Neural cell (in vitro differentiated cells): ENCODE data around the gene UBL3. TPM values are rescaled to one million over a fixed set of nuclear protein-coding genes. Genes with fewer than 3 reads are reported as not detected.

Source experiments
- H2AFZ ChIP-seq: fragments of 200-600, 300-800 bp; sonication (generic), shearing (Covaris generic); 2 replicates; pipeline ENCODE4 v1.6.0; 2014; ENCODE audit warnings: low read depth, mild to moderate bottlenecking, antibody characterized with exemption, low read length, moderate library complexity
- H3F3A ChIP-seq: fragments of 200-600 bp; shearing (Covaris generic); 2 replicates; pipeline ENCODE4 v1.6.1; 2016; ENCODE audit warnings: mild to moderate bottlenecking, moderate library complexity, mixed read lengths, antibody characterized with exemption, low read length; ENCODE audit not compliant: insufficient read depth, poor library complexity, severe bottlenecking
- H3K27ac ChIP-seq: fragments of 200-600, 300-800 bp; sonication (generic), shearing (Covaris generic); 2 replicates; pipeline ENCODE4 v1.5.1; 2014; ENCODE audit warnings: mild to moderate bottlenecking, low read length, moderate library complexity
- H3K27me3 ChIP-seq: fragments of 300-800, 200-600 bp; sonication (generic), shearing (Covaris generic); 2 replicates; pipeline ENCODE4 v1.6.0; 2014; ENCODE audit warnings: mild to moderate bottlenecking, low read depth, low read length, moderate library complexity; ENCODE audit not compliant: insufficient read depth
- H3K36me3 ChIP-seq: fragments of 300-800, 200-600 bp; sonication (generic), shearing (Covaris generic); 2 replicates; pipeline ENCODE4 v1.5.1; 2014; ENCODE audit warnings: mild to moderate bottlenecking, antibody characterized with exemption, low read length, moderate library complexity; ENCODE audit not compliant: insufficient read depth
- H3K4me2 ChIP-seq: fragments of 300-800, 200-600 bp; sonication (generic), shearing (Covaris generic); 2 replicates; pipeline ENCODE4 v1.6.0; 2014; ENCODE audit warnings: mild to moderate bottlenecking, low read length
- H3K4me3 ChIP-seq: fragments of 300-800, 200-600 bp; sonication (generic), shearing (Covaris generic); 2 replicates; pipeline ENCODE4 v1.5.1; 2014; ENCODE audit warnings: mild to moderate bottlenecking, low read length, moderate library complexity
- H3K79me2 ChIP-seq: fragments of 200-600 bp; shearing (Covaris generic); replicated peaks from 2 replicates; pipeline ENCODE4 v1.6.0; 2014; ENCODE audit warnings: mild to moderate bottlenecking, low read length, moderate library complexity; ENCODE audit not compliant: insufficient read depth
- H3K9ac ChIP-seq: fragments of 300-800, 200-600 bp; sonication (generic), shearing (Covaris generic); 2 replicates; pipeline ENCODE4 v1.6.1; 2016; ENCODE audit warnings: mild to moderate bottlenecking, low read length, mixed read lengths
- H3K9me2 ChIP-seq: fragments of 200-600 bp; shearing (Covaris generic); 2 replicates; pipeline ENCODE4 v1.6.1; 2016; ENCODE audit warnings: mild to moderate bottlenecking, low read length, mixed read lengths; ENCODE audit not compliant: insufficient read depth
- H3K9me3 ChIP-seq: fragments of 200-600, 300-800 bp; sonication (generic), shearing (Covaris generic); 2 replicates; pipeline ENCODE4 v1.6.1; 2016; ENCODE audit warnings: mild to moderate bottlenecking, mixed run types, low read length, moderate library complexity, mixed read lengths
- H4K20me1 ChIP-seq: fragments of 200-600 bp; shearing (Covaris generic); 2 replicates; pipeline ENCODE4 v1.6.1; 2016; ENCODE audit warnings: mild to moderate bottlenecking, mixed run types; ENCODE audit not compliant: insufficient read depth
- EP300 ChIP-seq: fragments of 450-650 bp; conservative IDR thresholded peaks from 2 replicates; pipeline ENCODE4 v1.6.1; 2014; ENCODE audit warnings: antibody characterized with exemption, mild to moderate bottlenecking, moderate library complexity; ENCODE audit not compliant: poor library complexity, severe bottlenecking
- EZH2 ChIP-seq: fragments of 200-600, 300-800 bp; shearing (Covaris generic), sonication (generic); IDR thresholded peaks from 2 replicates; pipeline ENCODE4 v1.6.1; 2014; ENCODE audit warnings: antibody characterized with exemption, low read length, borderline replicate concordance, mild to moderate bottlenecking; ENCODE audit not compliant: insufficient read depth, poor library complexity, severe bottlenecking
- MXI1 ChIP-seq: fragments of 450-650 bp; conservative IDR thresholded peaks from 2 replicates; pipeline ENCODE4 v1.6.1; 2014; ENCODE audit warnings: antibody characterized with exemption, mild to moderate bottlenecking; ENCODE audit not compliant: poor library complexity, severe bottlenecking
- POLR2AphosphoS5 ChIP-seq: IDR thresholded peaks from 2 replicates; pipeline ENCODE4 v1.6.1; 2012
- RAD21 ChIP-seq: fragments of 450-650 bp; conservative IDR thresholded peaks from 2 replicates; pipeline ENCODE4 v1.6.1; 2014; ENCODE audit warnings: antibody characterized with exemption, mild to moderate bottlenecking, moderate library complexity
- SMC3 ChIP-seq: fragments of 450-650 bp; conservative IDR thresholded peaks from 2 replicates; pipeline ENCODE4 v1.6.1; 2014; ENCODE audit warnings: antibody characterized with exemption, mild to moderate bottlenecking, moderate library complexity; ENCODE audit not compliant: poor library complexity
- TAF1 ChIP-seq: IDR thresholded peaks from 2 replicates; pipeline ENCODE4 v1.6.1; 2012; ENCODE audit warnings: low read depth
- polyA plus RNA-seq: library from polyadenylated mRNA; depleted of rRNA; stranded (reverse); fragments of >200 nt; gene quantifications from 2 replicates; pipeline ENCODE4 v1.2.3, GENCODE V29; 2014
- TF ChIP-seq, protein P1 (sequence below): IDR thresholded peaks from 2 replicates; pipeline ENCODE4 v1.6.1; 2012; ENCODE audit warnings: borderline replicate concordance
- TF ChIP-seq, protein P2 (sequence below): fragments of 450-650 bp; IDR thresholded peaks from 2 replicates; pipeline ENCODE4 v1.5.1; 2014; ENCODE audit warnings: antibody characterized with exemption, mild to moderate bottlenecking, moderate library complexity; ENCODE audit not compliant: poor library complexity, severe bottlenecking

The UBL3 gene
- polyA plus RNA-seq, 1 donor from 2014 or later = 35.8 TPM

DNA sequence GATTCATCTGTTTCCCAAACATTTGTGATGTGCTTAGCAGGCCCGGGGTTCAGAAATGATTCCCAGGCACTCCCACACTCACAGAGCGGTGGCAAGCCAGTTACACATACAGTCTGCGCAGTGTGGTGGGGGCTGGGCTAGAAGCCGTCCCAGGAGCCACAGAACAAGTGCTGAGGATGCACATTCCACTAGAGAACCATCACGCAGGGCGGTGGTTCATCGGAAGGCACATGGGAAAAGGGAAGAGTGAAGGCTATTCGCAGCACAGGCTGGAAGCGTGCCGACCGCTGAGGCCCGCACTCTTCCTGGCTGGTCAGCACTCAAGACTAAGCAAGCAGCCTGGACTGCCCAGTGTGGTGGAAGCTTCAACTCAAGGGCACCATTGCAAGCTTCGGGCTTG, 128.7 kb downstream of the UBL3 start:
- H2AFZ ChIP-seq = no peak overlapping the region

DNA sequence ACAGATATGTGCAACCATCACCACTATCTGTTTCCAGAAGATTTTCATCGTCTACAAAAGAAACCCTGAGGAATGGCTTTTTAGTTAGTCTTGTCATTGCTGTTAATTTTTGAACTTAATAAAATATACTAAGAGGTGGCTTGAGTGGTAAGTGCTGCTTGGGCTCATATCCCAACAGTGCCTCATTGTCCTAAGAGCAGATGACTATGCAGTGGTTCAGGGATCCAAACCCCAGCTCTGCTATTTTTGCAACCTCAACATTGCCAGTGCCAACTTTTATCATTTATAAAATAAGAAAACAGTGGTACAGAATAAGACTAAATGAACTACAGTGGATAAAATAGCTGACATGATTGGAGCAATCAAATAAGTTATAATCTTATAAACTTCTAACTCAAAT, 131.7 kb downstream of the UBL3 start:
- H3K4me3 ChIP-seq = no peak overlapping the region
- no peaks in the 10 kb centered on the region for H3K79me2 ChIP-seq
- H3K9me3 ChIP-seq = peaks cover 8% of the 10 kb centered on the region

More for the DNA sequence above, 128.7 kb downstream of the UBL3 start:
- no peak overlapping the region for H3K9ac ChIP-seq
- TF ChIP-seq POLR2AphosphoS5 (no peak), MXI1 (no peak), RAD21 (no peak), SMC3 (no peak), EZH2 (no peak), TAF1 (no peak), EP300 (no peak)
- TF ChIP-seq, protein P1, sequence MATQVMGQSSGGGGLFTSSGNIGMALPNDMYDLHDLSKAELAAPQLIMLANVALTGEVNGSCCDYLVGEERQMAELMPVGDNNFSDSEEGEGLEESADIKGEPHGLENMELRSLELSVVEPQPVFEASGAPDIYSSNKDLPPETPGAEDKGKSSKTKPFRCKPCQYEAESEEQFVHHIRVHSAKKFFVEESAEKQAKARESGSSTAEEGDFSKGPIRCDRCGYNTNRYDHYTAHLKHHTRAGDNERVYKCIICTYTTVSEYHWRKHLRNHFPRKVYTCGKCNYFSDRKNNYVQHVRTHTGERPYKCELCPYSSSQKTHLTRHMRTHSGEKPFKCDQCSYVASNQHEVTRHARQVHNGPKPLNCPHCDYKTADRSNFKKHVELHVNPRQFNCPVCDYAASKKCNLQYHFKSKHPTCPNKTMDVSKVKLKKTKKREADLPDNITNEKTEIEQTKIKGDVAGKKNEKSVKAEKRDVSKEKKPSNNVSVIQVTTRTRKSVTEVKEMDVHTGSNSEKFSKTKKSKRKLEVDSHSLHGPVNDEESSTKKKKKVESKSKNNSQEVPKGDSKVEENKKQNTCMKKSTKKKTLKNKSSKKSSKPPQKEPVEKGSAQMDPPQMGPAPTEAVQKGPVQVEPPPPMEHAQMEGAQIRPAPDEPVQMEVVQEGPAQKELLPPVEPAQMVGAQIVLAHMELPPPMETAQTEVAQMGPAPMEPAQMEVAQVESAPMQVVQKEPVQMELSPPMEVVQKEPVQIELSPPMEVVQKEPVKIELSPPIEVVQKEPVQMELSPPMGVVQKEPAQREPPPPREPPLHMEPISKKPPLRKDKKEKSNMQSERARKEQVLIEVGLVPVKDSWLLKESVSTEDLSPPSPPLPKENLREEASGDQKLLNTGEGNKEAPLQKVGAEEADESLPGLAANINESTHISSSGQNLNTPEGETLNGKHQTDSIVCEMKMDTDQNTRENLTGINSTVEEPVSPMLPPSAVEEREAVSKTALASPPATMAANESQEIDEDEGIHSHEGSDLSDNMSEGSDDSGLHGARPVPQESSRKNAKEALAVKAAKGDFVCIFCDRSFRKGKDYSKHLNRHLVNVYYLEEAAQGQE = no peak
- TF ChIP-seq, protein P2, sequence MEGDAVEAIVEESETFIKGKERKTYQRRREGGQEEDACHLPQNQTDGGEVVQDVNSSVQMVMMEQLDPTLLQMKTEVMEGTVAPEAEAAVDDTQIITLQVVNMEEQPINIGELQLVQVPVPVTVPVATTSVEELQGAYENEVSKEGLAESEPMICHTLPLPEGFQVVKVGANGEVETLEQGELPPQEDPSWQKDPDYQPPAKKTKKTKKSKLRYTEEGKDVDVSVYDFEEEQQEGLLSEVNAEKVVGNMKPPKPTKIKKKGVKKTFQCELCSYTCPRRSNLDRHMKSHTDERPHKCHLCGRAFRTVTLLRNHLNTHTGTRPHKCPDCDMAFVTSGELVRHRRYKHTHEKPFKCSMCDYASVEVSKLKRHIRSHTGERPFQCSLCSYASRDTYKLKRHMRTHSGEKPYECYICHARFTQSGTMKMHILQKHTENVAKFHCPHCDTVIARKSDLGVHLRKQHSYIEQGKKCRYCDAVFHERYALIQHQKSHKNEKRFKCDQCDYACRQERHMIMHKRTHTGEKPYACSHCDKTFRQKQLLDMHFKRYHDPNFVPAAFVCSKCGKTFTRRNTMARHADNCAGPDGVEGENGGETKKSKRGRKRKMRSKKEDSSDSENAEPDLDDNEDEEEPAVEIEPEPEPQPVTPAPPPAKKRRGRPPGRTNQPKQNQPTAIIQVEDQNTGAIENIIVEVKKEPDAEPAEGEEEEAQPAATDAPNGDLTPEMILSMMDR = no peak
- H3K36me3 ChIP-seq = no peaks in the 10 kb centered on the region
- no peaks in the 10 kb centered on the region for H3K9me3 ChIP-seq
- no peaks in the 10 kb centered on the region for H3F3A ChIP-seq
- no peak overlapping the region for H3K4me3 ChIP-seq
- no peaks in the 10 kb centered on the region for H3K79me2 ChIP-seq
- no peak overlapping the region for H3K4me2 ChIP-seq
- H3K9me2 ChIP-seq = no peaks in the 10 kb centered on the region
- no peaks in the 10 kb centered on the region for H3K27me3 ChIP-seq
- H3K27ac ChIP-seq = no peak overlapping the region
- no peaks in the 10 kb centered on the region for H4K20me1 ChIP-seq

More for the DNA sequence above, 131.7 kb downstream of the UBL3 start:
- Histone ChIP-seq H3K4me2 (no peak overlapping the region), H3K9me2 (no peaks in the 10 kb centered on the region), H3F3A (no peaks in the 10 kb centered on the region), H3K27ac (no peak overlapping the region), H2AFZ (no peak overlapping the region), H4K20me1 (no peaks in the 10 kb centered on the region), H3K36me3 (no peaks in the 10 kb centered on the region), H3K27me3 (no peaks in the 10 kb centered on the region), H3K9ac (no peak overlapping the region)
- no peak for TF ChIP-seq SMC3
- no peak for TF ChIP-seq EZH2
- TF ChIP-seq, protein P1 = no peak
- no peak for TF ChIP-seq TAF1
- no peak for TF ChIP-seq MXI1
- no peak for TF ChIP-seq POLR2AphosphoS5
- no peak for TF ChIP-seq EP300
- no peak for TF ChIP-seq RAD21
- TF ChIP-seq, protein P2 = no peak
